Measurements from ENCODE around the gene OSBPL5. TPM values are rescaled to one million over a fixed set of nuclear protein-coding genes. Genes with fewer than 3 reads are reported as not detected.

OSBPL5 gene
- total RNA-seq, 1 experiment from 2014 or later: 16.1 TPM

DNA sequence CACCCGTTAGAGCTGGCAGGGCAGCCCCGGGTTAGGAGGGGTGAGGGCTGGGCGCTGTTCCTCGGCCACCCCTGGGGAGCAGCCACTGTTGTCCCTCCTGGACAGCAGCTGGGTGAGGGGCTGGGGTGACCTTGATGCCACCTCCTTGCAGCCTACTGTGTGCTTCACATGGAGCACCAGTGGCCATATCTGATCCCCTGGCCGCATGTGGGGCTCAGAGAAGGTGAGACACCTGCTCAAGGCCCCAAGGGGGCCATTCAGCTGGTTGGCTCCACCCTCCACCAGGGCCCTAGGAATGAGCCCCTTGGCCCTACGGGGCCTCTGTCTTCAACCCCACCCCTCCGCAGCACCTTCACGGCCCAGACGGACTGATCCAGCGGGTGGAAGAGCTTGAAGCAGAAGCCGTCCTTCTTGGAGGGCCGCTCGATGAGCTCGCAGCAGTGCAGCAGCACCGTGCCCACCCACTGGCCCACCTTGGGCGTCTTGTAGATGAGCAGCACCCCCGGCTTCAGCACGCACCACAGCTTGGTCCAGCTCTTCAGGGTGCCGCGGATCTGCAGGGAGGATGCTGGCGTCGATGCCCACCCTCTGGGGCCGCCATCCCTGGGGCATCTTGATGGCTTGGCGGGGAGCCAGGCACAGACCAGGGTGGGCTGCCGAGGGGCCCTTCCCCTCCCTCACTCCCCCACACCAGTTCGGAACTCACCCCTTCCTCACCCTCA lies 44.9 kb downstream of the OSBPL5 start:
- TF ChIP-seq, protein P1, sequence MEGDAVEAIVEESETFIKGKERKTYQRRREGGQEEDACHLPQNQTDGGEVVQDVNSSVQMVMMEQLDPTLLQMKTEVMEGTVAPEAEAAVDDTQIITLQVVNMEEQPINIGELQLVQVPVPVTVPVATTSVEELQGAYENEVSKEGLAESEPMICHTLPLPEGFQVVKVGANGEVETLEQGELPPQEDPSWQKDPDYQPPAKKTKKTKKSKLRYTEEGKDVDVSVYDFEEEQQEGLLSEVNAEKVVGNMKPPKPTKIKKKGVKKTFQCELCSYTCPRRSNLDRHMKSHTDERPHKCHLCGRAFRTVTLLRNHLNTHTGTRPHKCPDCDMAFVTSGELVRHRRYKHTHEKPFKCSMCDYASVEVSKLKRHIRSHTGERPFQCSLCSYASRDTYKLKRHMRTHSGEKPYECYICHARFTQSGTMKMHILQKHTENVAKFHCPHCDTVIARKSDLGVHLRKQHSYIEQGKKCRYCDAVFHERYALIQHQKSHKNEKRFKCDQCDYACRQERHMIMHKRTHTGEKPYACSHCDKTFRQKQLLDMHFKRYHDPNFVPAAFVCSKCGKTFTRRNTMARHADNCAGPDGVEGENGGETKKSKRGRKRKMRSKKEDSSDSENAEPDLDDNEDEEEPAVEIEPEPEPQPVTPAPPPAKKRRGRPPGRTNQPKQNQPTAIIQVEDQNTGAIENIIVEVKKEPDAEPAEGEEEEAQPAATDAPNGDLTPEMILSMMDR (conservative IDR thresholded peaks at IDR 0.05): no peak
- Histone ChIP-seq H4K5ac (ENCODE audit: insufficient read length, low read depth, low read length) (no peak overlapping the region), H4K8ac (replicated peaks; ENCODE audit: insufficient read length, low read depth, low read length) (no peak overlapping the region), H2BK15ac (ENCODE audit: low read depth, low read length) (no peak overlapping the region), H2BK12ac (ENCODE audit: insufficient read length, low read depth, low read length) (no peak overlapping the region), H3K23me2 (ENCODE audit: insufficient read length, low read depth, low read length, poor library complexity, severe bottlenecking) (no peaks in the 10 kb centered on the region), H3K79me1 (ENCODE audit: insufficient read depth, low read depth, low read length, poor library complexity, severe bottlenecking) (no peaks in the 10 kb centered on the region), H2AFZ (ENCODE audit: low read length) (no peak overlapping the region), H3K79me2 (ENCODE audit: insufficient read depth, low read length) (no peaks in the 10 kb centered on the region), H2BK20ac (ENCODE audit: low read depth, low read length, poor library complexity, severe bottlenecking) (no peak overlapping the region), H3K23ac (ENCODE audit: insufficient read length, low read depth, low read length) (no peak overlapping the region), H3K9me3 (ENCODE audit: control insufficient read depth, low read depth, low read length) (peaks cover 2% of the 10 kb centered on the region), H3T11ph (ENCODE audit: low read length) (no peak overlapping the region), H3K14ac (ENCODE audit: insufficient read depth, low read length) (no peak overlapping the region), H2BK120ac (ENCODE audit: low read depth, low read length, poor library complexity, severe bottlenecking) (no peak overlapping the region), H3K56ac (ENCODE audit: insufficient read length, low read depth, low read length) (no peak overlapping the region), H2BK5ac (ENCODE audit: insufficient read length, low read length) (no peak overlapping the region), H3K4me2 (ENCODE audit: insufficient read depth, insufficient read length, low read length) (no peak overlapping the region), H3K4me1 (ENCODE audit: insufficient read depth, low read length) (no peaks in the 10 kb centered on the region), H4K20me1 (ENCODE audit: control insufficient read depth, insufficient read depth, insufficient read length) (peaks cover 2% of the 10 kb centered on the region), H4K91ac (ENCODE audit: insufficient read length, low read depth, low read length) (no peak overlapping the region), H3K27ac (ENCODE audit: insufficient read length, low read depth, low read length) (no peak overlapping the region), H2AK5ac (ENCODE audit: insufficient read length, low read length) (no peak overlapping the region), H3K27me3 (ENCODE audit: insufficient read depth, low read length) (no peaks in the 10 kb centered on the region), H3K4ac (ENCODE audit: low read depth, low read length) (no peak overlapping the region), H3K9ac (ENCODE audit: extremely low read depth, insufficient read length, low read length) (no peak overlapping the region), H3K18ac (ENCODE audit: insufficient read length, low read depth, low read length) (no peak overlapping the region)
- Mint-ChIP-seq H3K27ac (no peak overlapping the region), H3K4me1 (0 out of 4 replicates have a peak, but pooled peaks cover 2 to 3% of the 10 kb centered on the region in 2 experiments), H3K9me3 (peaks cover 14 to 25% of the 10 kb centered on the region in 2 experiments), H3K4me3 (no peak overlapping the region), H3K27me3 (ENCODE audit: low read depth) (no peaks in the 10 kb centered on the region), H3K36me3 (ENCODE audit: insufficient read depth in 1 of 3, low read depth in 3 of 3) (peaks cover 19 to 41% (median 24%) of the 10 kb centered on the region in 3 experiments)
- WGBS (ENCODE audit: extremely low coverage, insufficient read length, low lambda C conversion rate): no CpG with 5 or more reads among the region's 26 CpGs
- DNase-seq: no peak
